Measurements from ENCODE around the gene WNK1.

GRCh38 chr12:836952-837351 lies 84.6 kb downstream of the WNK1 start:
- TF ChIP-seq, protein P1, sequence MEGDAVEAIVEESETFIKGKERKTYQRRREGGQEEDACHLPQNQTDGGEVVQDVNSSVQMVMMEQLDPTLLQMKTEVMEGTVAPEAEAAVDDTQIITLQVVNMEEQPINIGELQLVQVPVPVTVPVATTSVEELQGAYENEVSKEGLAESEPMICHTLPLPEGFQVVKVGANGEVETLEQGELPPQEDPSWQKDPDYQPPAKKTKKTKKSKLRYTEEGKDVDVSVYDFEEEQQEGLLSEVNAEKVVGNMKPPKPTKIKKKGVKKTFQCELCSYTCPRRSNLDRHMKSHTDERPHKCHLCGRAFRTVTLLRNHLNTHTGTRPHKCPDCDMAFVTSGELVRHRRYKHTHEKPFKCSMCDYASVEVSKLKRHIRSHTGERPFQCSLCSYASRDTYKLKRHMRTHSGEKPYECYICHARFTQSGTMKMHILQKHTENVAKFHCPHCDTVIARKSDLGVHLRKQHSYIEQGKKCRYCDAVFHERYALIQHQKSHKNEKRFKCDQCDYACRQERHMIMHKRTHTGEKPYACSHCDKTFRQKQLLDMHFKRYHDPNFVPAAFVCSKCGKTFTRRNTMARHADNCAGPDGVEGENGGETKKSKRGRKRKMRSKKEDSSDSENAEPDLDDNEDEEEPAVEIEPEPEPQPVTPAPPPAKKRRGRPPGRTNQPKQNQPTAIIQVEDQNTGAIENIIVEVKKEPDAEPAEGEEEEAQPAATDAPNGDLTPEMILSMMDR (IDR thresholded peaks at IDR 0.05; ENCODE audit: control extremely low read depth in 1 of 3, insufficient read depth in 1 of 3, low read depth in 1 of 3, low read length in 3 of 3), result no peak
- TF ChIP-seq CHD7 (IDR thresholded peaks at IDR 0.05; ENCODE audit: insufficient replicate concordance, low read length) (no peak), KDM1A (IDR thresholded peaks at IDR 0.05; ENCODE audit: borderline replicate concordance, low read length) (no peak), POU5F1 (IDR thresholded peaks at IDR 0.05; ENCODE audit: low read depth, low read length) (no peak), POLR2A (IDR thresholded peaks at IDR 0.05; ENCODE audit: control extremely low read depth in 1 of 2, low read depth in 2 of 2, low read length in 2 of 2) (no peak), POLR2AphosphoS5 (IDR thresholded peaks at IDR 0.05; ENCODE audit: low read depth, low read length) (no peak), EP300 (IDR thresholded peaks at IDR 0.05; ENCODE audit: borderline replicate concordance in 1 of 2, low read depth in 2 of 2, low read length in 2 of 2) (no peak), GTF2F1 (IDR thresholded peaks at IDR 0.05; ENCODE audit: borderline replicate concordance, low read depth, low read length) (no peak), TBP (IDR thresholded peaks at IDR 0.05; ENCODE audit: low read depth, low read length) (no peak), JUND (IDR thresholded peaks at IDR 0.05; ENCODE audit: low read length) (no peak), RBBP5 (IDR thresholded peaks at IDR 0.05; ENCODE audit: borderline replicate concordance, low read depth, low read length) (no peak)
- TF ChIP-seq, protein P2, sequence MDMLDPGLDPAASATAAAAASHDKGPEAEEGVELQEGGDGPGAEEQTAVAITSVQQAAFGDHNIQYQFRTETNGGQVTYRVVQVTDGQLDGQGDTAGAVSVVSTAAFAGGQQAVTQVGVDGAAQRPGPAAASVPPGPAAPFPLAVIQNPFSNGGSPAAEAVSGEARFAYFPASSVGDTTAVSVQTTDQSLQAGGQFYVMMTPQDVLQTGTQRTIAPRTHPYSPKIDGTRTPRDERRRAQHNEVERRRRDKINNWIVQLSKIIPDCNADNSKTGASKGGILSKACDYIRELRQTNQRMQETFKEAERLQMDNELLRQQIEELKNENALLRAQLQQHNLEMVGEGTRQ (IDR thresholded peaks at IDR 0.05; ENCODE audit: low read length), result no peak

Measured in H1 (cell line).